Activated naive CD4-positive, alpha-beta T cell treated with anti-CD3 and anti-CD28 coated beads, Interleukin-2, amount 50 U/mL, for 16 hours (primary cell): ENCODE measurements around the gene SBNO1.
"Not testable (repeated sequence)": the region's sequence is repeated elsewhere in the genome, so short reads cannot be mapped to it uniquely, and the experiment has no call there.

ENCODE experiments used
- DNase-seq: peaks from one replicate; pipeline ENCODE4 v3.0.0-alpha.2; 2020

Gene SBNO1

DNA sequence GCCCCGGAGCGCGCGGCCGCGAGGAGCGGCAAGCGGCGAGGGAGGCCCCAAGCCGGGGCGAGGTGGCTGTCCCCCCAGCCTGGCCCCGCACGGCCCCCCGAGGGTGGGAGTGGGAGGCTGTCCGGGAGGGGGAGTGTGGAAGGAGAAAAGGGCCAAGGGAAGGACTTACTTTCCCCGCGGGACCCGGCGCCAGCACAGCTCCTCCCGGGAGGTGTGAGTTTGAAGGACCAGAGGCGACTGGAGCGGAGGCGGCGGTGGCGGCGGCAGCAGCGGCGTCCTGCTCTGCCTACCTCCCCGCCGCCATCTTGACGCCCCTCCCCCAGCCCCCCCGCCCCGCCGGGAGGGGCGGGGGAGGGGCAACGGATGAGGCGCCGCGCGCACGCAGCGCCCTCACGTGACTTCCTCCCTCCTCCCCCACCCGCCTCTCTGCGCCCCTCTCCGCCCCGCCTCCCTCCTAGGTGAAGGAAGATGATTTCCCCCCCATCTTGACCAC is at the start of gene SBNO1:
TSS of gene SBNO1 (minus strand) at position 316 of the 493 bp plus-strand sequence. CDS start 14,406 bp downstream, outside the sequence.
- DNase-seq = peak; percentile 89

- no peak for DNase-seq
Observed at GRCh38 chr12:123410041-123410412, 45.4 kb upstream of the SBNO1 start.

DNA sequence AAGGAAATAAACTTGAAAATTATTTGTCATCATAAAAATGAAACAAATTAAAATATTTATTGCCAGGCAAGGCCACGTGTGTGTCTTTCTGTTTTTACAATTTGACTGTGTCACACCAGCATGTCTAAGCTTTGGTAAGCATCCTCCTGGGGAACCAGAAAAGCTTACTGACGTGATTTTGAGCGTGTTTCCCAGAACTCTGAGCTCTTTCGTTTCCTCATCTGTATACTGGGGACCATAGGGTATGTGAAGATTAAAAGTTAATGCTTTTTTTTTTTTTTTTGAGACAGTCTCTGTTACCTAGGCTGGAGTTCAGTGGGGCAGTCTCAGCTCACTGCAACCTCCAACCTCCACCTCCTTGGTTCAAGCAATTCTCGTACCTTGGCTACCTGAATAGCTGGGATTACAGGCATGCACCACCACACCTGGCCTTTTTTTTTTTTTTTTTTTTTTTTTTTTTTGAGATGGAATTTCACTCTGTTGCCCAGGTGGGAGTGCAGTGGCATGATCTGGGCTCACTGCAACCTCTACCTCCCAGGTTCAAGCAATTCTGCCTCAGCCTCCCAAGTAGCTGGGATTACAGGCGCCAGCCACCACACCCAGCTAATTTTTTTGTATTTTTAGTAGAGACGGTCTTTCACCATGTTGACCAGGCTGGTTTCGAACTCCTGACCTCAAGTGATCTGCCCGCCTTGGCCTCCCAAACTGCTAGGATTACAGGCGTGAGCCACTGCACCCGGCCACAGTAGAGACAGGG is 44.8 kb upstream of the SBNO1 start:
- DNase-seq = not testable (repeated sequence)

GRCh38 chr12:123408619-123409018 is 44.0 kb upstream of the SBNO1 start:
- DNase-seq = not testable (repeated sequence)

GRCh38 chr12:123407934-123408333 is 43.3 kb upstream of the SBNO1 start:
- DNase-seq = not testable (repeated sequence)

GRCh38 chr12:123407269-123407668 is 42.6 kb upstream of the SBNO1 start:
- DNase-seq = not testable (repeated sequence)

DNA sequence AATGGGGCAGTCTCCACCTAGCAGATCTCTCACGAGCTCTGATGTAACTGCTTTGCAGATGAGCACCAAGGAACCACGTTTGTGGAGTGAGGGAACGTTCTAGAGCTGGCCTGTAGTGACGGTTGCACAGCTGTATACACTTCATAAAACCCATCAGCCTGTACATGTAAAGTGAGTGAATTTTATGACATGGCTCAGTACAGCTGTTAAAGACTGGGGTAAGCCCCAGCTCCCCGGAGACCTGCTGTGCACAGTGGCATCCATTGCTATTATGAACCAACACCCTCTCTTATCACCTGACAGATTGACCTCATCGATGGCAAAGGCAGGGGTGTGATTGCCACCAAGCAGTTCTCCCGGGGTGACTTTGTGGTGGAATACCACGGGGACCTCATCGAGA is 39.9 kb upstream of the SBNO1 start:
- DNase-seq = no peak

DNA sequence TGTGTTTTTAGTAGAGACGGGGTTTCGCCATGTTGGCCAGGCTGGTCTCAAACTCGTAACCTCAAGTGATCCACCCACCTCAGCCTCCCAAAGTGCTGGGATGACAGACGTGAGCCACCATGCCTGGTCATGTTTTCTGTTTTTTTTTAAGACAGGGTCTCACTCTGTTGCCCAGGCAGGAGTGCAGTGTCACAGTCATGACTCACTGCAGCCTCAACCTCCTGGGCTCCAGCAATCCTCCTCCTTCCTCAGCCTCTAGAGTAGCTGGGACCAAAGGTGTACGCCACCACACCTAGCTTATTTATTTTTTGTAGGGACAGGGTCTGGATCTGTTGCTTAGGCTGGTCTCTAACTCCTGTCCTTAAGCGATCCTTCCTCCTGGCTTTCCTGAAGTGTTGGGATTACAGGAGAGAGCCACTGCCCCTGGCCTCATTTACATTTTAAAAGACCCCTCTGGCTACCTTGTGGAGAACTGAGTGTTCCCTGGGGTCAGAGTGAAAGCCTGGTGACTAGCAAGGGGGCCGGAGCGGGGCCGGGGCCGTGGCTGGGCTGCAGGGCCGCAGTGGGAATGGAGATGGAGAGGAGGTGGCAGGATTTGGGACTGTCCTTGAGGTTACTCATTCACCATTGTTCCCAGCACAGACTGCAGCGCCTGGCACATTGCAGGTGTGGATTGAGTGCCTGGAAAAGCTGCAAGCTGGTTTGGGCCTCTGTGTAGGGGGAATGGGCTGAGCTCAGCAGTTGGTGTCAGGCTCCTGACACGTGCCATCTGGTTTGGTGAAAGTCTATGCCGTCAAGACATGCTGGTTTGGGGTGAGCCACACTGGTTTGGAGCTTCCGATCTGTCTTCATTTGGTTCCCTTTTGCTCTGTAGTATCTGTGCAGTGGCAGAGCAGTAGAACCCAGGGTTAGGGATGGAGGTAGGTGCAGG is 37.4 kb upstream of the SBNO1 start:
- DNase-seq = no peak

- no peak for DNase-seq
Observed at GRCh38 chr12:123399255-123399617, 34.6 kb upstream of the SBNO1 start.

- no peak for DNase-seq
Observed at GRCh38 chr12:123398550-123399254, 34.1 kb upstream of the SBNO1 start.

DNA sequence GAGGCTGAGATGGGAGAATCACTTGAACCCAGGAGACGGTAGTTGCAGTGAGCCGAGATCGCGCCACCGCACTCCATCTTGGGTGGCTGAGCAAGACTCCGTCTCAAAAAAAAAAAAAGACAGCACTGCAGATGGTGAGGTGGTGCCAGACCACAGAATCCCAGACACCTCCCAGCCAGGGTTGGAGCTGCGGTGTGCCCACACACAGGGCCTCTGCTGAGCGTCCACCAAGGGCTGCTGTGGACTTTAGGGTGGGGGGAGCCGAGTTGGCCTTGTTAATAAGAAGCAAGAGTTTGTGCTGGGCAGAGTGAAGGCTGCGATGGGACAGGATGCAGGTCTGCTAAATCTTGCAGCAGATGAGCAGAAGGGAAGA is 33.5 kb upstream of the SBNO1 start:
- no peak for DNase-seq

DNA sequence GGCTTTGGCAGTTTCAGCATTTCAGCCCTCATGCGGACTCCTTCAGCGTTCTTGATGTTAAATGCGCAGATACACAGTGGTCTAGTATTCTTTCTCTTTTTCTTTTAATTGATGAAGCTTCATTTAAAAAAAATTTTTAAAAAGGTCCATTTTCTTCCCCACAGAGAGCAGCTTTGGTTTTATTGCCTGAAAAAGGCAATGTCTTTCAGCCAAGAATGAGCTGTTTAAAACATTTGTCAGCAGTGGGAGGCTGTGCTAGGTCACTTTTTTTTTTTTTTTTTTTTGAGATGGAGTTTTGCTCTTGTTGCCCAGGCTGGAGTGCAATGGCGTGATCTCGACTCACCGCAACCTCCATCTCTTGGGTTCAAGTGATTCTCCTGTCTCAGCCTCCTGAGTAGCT is 32.8 kb upstream of the SBNO1 start:
- no peak for DNase-seq

- no peak for DNase-seq
Observed at GRCh38 chr12:123396954-123397353, 32.3 kb upstream of the SBNO1 start.

GRCh38 chr12:123396543-123396942 is 31.9 kb upstream of the SBNO1 start:
- no peak for DNase-seq

DNA sequence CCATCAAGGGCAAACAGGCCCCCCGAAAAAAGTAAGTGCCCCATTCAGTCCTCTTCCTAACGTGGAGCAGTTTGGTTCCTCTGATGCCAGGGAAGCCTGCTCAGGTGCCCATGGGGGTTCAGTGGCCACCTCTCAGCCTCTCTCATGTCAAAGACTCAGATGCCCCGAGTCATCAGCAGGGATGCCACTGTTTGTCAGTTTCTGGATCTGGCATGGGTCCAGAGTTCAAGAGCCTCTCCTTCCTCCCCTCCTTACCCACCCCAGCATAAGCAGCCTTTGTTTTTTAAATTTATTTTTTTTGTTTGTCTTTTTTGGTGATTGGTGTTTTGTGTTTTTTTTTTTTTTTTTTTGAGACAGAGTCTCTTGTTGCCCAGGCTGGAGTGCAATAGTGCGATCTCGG is 30.6 kb upstream of the SBNO1 start:
- DNase-seq = no peak

DNA sequence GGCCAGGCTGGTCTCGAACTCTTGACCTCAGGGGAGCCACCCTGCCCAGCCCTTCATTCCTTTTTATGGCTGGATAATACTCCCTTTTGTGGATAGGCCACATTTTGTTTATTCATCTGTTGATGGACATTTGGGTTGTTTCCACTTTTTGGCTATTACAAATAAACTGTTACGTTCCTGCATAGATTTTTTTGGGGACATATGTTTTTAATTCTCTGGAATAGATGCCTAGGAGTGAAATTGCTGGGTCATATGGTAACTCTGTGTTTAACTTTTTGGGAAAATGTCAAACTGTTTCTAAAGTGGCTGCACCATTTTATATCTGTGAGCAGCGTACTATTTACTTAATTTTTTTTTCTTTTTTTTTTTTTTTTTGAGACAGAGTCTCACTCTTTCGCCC is 29.1 kb upstream of the SBNO1 start:
- DNase-seq = no peak

DNA sequence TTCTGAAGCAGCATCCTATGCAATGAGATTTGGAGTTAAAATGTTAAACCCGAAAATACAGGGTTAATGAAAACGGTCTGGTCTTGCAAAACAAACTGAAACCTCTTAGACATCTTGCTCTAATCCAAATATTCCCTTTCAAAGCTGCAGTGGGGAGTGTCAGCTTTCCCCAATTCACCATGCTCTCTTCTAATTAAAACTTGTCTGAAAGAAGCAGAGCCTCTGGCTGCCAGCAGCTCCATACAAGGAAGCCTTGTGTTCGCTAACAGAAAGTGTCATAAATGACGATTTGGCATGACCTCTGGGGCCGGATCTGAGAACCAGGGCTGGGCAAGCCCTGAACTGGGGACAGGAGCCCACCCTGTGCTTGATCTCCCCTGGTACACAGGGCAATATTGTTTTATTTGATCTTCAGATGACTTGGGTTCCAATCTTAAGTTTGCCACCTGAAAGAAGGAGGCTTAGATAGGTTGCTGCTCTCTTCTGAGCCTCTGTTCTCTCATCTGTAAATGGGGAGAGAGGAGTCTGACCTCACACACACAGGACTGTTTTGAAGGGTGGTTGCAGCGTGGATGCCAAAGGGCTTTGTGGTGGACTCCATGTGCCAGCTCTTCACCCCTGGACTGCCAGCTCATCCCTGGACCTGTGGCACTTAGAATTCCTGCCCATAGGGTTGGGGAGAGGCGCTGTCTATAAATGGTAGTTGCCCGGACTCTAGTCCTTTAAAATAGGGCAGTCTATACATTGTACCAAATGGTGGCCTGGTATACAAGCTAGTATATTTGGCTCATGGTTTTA is 27.1 kb upstream of the SBNO1 start:
- DNase-seq = no peak

GRCh38 chr12:123390498-123391426 is 26.1 kb upstream of the SBNO1 start:
- DNase-seq = no peak

DNA sequence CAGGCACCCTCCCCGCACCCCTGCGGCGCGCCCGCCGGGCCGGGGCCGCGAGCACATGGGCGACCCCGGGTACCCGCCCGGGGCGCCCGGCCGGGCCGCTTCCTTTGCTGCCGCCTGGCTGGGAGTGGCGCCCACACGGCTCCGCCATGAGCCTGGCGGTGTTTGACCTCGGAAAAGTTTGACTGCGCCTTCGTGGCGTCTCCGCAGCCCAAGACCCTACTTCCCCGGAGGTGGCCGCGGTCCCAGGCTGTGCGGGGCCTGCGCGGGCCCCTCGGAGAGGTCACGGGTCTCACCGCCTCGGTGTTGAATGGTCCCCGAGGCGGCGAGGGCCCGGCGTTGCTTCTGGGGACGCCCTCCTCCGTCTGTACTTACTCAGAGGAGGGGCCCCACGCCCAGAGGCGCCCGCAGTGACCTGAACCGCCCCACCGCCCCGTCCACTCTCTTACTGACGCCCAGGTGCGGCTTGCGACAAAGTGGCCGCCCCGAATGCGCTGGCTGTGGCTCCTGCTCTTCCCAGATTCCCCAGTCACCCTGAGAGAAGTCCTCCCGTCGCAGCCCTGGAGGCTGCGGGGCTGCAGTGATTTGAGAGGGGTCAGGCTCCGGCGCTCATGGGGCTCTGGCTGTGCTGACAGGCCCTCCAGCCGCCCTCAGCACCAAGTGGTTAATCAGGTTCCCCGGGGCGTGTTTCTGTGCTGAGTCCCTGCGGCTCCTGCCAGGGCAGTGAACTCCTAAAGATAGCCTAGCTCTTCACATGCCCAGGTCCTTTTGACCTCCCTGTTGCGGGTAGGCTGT is 25.1 kb upstream of the SBNO1 start:
- DNase-seq = peak; percentile 36

- DNase-seq = peak; percentile 16
Observed at GRCh38 chr12:123388951-123389559, 24.4 kb upstream of the SBNO1 start.
